GM12878 (cell line): ENCODE results near the gene TFAP2B. TPM values are rescaled to one million over a fixed set of nuclear protein-coding genes. Genes with fewer than 3 reads are reported as not detected.

Experiments used
- polyA plus RNA-seq, 11 experiments: library from polyadenylated mRNA; depleted of rRNA in 4 of 11; unstranded in 6 of 11; stranded (reverse) in 5 of 11; fragments of >200 nt; fragmentation: Nextera tagmentation in 4 of 11; fragmentation: Illumina TruSeq in 1 of 11; extraction: Ambion mirVana in 4 of 11; extraction: Trizol in 1 of 11; gene quantifications; 1 replicate in 1 of 11; 2 replicates in 10 of 11; pipeline versions ENCODE4 v1.2.1 to v1.2.3, GENCODE V29; 2011 to 2016; ENCODE audit warnings: inconsistent platforms in 2 of 11, missing spikeins in 2 of 11, low read depth in 1 of 11
- total RNA-seq, 4 experiments: library from RNA; depleted of rRNA in 3 of 4; stranded (reverse); fragments of >200 nt in 3 of 4; fragmentation: Illumina TruSeq in 1 of 4; extraction: Trizol in 1 of 4; gene quantifications; 2 replicates each; pipeline versions ENCODE4 v1.2.1 to v1.2.3, GENCODE V29; 2013 to 2021

TFAP2B gene
- total and polyA plus RNA-seq, 10 of the 15 experiments (the other 5 are each of a cell fraction or from before 2014, with no cell fraction given) = 0.03 to 0.15 (median 0.07) TPM; not detected in 5

Other genes with a start within 250 kb of the TFAP2B start
- not detected in 2 replicates for gene TFAP2D, start 105.3 kb upstream of the TFAP2B start, total RNA-seq (2014; rRNA removed)
- not detected in 2 replicates for gene TFAP2D, start 105.3 kb upstream of the TFAP2B start, total RNA-seq (2014; rRNA removed; fragmentation: Illumina TruSeq; extraction: Trizol)
- gene TFAP2D, start 105.3 kb upstream of the TFAP2B start, total RNA-seq (2021) = not detected in 2 replicates
- not detected in 2 replicates for gene TFAP2D, start 105.3 kb upstream of the TFAP2B start, polyA plus RNA-seq (2011; rRNA removed)
- not detected in 2 replicates for gene TFAP2D, start 105.3 kb upstream of the TFAP2B start, polyA plus RNA-seq (2014; fragmentation: Illumina TruSeq; extraction: Trizol)
- not detected for gene TFAP2D, start 105.3 kb upstream of the TFAP2B start, polyA plus RNA-seq (2014; fragmentation: Nextera tagmentation; extraction: Ambion mirVana)
- gene TFAP2D, start 105.3 kb upstream of the TFAP2B start, polyA plus RNA-seq (2014; rRNA removed) = not detected in 2 replicates
- gene TFAP2D, start 105.3 kb upstream of the TFAP2B start, polyA plus RNA-seq (2016; fragmentation: Nextera tagmentation; extraction: Ambion mirVana) = not detected